Body of pancreas (tissue), 4 donors: ENCODE results near the gene RAPGEF1. TPM values are rescaled to one million over a fixed set of nuclear protein-coding genes. Genes with fewer than 3 reads are reported as not detected.
"Not testable (repeated sequence)": the region's sequence is repeated elsewhere in the genome, so short reads cannot be mapped to it uniquely, and the experiment has no call there.

Experiments used
- ATAC-seq: fragments of 150-250 bp; one replicate; pipeline ENCODE4 v1.9.1; 2016
- DNase-seq, 4 donors: peaks; one replicate each; pipeline ENCODE4 v3.0.0-alpha.2; 2019
- H3K27ac ChIP-seq, 4 donors: fragments of 200-600 bp; sonication (generic); 1 replicate in 3 of 4; 2 replicates in 1 of 4; pipeline versions ENCODE4 v1.5.1 to v1.6.1; 2016 to 2019; ENCODE audit warnings: mild to moderate bottlenecking in 1 of 4, mixed read lengths in 1 of 4, moderate library complexity in 1 of 4
- H3K27me3 ChIP-seq, 2 donors: fragments of 200-600 bp; sonication (generic); one replicate each; pipeline ENCODE4 v1.6.0; 2016; ENCODE audit warnings: mild to moderate bottlenecking in 1 of 2
- H3K36me3 ChIP-seq, 2 donors: fragments of 200-600 bp; sonication (generic); replicated peaks in 1 of 2; 2 replicates each; pipeline ENCODE4 v1.5.1; 2016; ENCODE audit warnings: low read depth in 2 of 2; ENCODE audit not compliant: insufficient read depth in 1 of 2
- H3K4me1 ChIP-seq: fragments of 200-600 bp; sonication (generic); one replicate; pipeline ENCODE4 v1.6.0; 2016
- H3K4me3 ChIP-seq, 2 donors: fragments of 200-600 bp; sonication (generic); 1 replicate in 1 of 2; 2 replicates in 1 of 2; pipeline ENCODE4 v1.5.1; 2016 to 2019
- H3K9me3 ChIP-seq, 3 donors: fragments of 200-600 bp; sonication (generic); 1 replicate in 2 of 3; 2 replicates in 1 of 3; pipeline ENCODE4 v1.5.1; 2016
- CTCF ChIP-seq, 7 experiments: fragments of 450-650 bp in 4 of 7; fragments of 200-600 bp in 3 of 7; sonication (generic) in 3 of 7; IDR thresholded peaks; one replicate each; pipeline ENCODE4 v1.5.1; 2016 to 2019; ENCODE audit warnings: antibody characterized with exemption in 7 of 7
- POLR2A ChIP-seq, 3 donors: fragments of 450-650 bp; IDR thresholded peaks; one replicate each; pipeline ENCODE4 v1.6.1; 2016; ENCODE audit warnings: antibody characterized with exemption in 3 of 3, mild to moderate bottlenecking in 2 of 3
- WGBS, 2 donors: methylation state at CpG; one replicate each; pipeline ENCODE4 v1.1.5; 2017; 5-methylcytosine and 5-hydroxymethylcytosine counted together
- intact Hi-C: fragments of 100-400 bp; cut with DNase I; formaldehyde crosslinking; loops from one replicate; pipeline ENCODE4 v1.15.1; 2023
- total RNA-seq, 2 donors: library from RNA; depleted of rRNA; stranded (reverse); fragments of >200 nt; gene quantifications; one replicate each; pipeline ENCODE4 v1.1.0, GENCODE V29; 2016

The RAPGEF1 gene
- total RNA-seq, 2 donors from 2014 or later: 30.1 to 70.5 TPM

GRCh38 chr9:131552030-131552429, 187.8 kb downstream of the RAPGEF1 start:
- WGBS, 2 donors: 75 to 86% methylated on average over 6 of the region's 6 CpGs
- Histone ChIP-seq H3K36me3 (no peaks in the 10 kb centered on the region), H3K4me1 (peaks cover 2% of the 10 kb centered on the region), H3K27ac (no peak overlapping the region), H3K9me3 (no peaks in the 10 kb centered on the region), H3K27me3 (no peaks in the 10 kb centered on the region), H3K4me3 (no peak overlapping the region)
- TF ChIP-seq CTCF (IDR thresholded peaks at IDR 0.05) (no peak), POLR2A (IDR thresholded peaks at IDR 0.05) (no peak)
- DNase-seq (no peak), ATAC-seq (no peak)
- intact Hi-C loops: no loop called here

GRCh38 chr9:131550465-131550864, 189.4 kb downstream of the RAPGEF1 start:
- ATAC-seq, H3K36me3 ChIP-seq, DNase-seq, H3K9me3 ChIP-seq, H3K27ac ChIP-seq, H3K27me3 ChIP-seq, H3K4me3 ChIP-seq, intact Hi-C loops: not testable (repeated sequence)
- 79 to 92% methylated on average over 8 of the region's 8 CpGs for WGBS, 2 donors
- H3K4me1 ChIP-seq: peaks cover 18% of the 10 kb centered on the region

GRCh38 chr9:131549186-131549585, 190.7 kb downstream of the RAPGEF1 start:
- H3K36me3 ChIP-seq, intact Hi-C loops, DNase-seq, H3K27ac ChIP-seq, ATAC-seq, H3K27me3 ChIP-seq, H3K9me3 ChIP-seq, H3K4me3 ChIP-seq: not testable (repeated sequence)
- H3K4me1 ChIP-seq: peaks cover 19% of the 10 kb centered on the region
- 95% methylated on average over 8 to 10 of the region's 10 CpGs for WGBS, 2 donors

GRCh38 chr9:131546336-131547084, 193.4 kb downstream of the RAPGEF1 start:
- intact Hi-C loops: no loop called here
- TF ChIP-seq POLR2A (IDR thresholded peaks at IDR 0.05) (no peak), CTCF (IDR thresholded peaks at IDR 0.05) (peak in 3 of 7 experiments; percentile 17 to 27 (median 20))
- Histone ChIP-seq H3K4me1 (peaks cover 19% of the 10 kb centered on the region), H3K4me3 (peak overlapping the region in 1 of 2 donors; percentile 34), H3K27me3 (no peaks in the 10 kb centered on the region), H3K27ac (no peak overlapping the region), H3K9me3 (peaks cover 0 to 15% (median 0%) of the 10 kb centered on the region in 3 donors), H3K36me3 (no peaks in the 10 kb centered on the region)
- DNase-seq (peak in 1 of 4 donors; percentile 41), ATAC-seq (no peak)
- WGBS, 2 donors: 1 to 14% methylated on average over 12 to 49 of the region's 49 CpGs

- intact Hi-C loops: no loop called here
- Histone ChIP-seq H3K27me3 (no peaks in the 10 kb centered on the region), H3K4me3 (peak overlapping the region; percentile 32 to 34), H3K4me1 (peaks cover 19% of the 10 kb centered on the region), H3K9me3 (peaks cover 0 to 15% (median 0%) of the 10 kb centered on the region in 3 donors), H3K27ac (peak overlapping the region in 2 of 4 donors; percentile 76 to 86), H3K36me3 (no peaks in the 10 kb centered on the region)
- TF ChIP-seq POLR2A (IDR thresholded peaks at IDR 0.05): no peak
- TF ChIP-seq CTCF (IDR thresholded peaks at IDR 0.05): no peak
- WGBS, 2 donors: 3% methylated on average over 14 to 30 of the region's 30 CpGs
- DNase-seq (peak in 2 of 4 donors; percentile 29 to 36), ATAC-seq (peak; percentile 26)
These were observed 194.0 kb downstream of the RAPGEF1 start for GRCh38 chr9:131545786-131546335.
